ENCODE results near the gene LRP8.
"Not testable (repeated sequence)": the region's sequence is repeated elsewhere in the genome, so short reads cannot be mapped to it uniquely, and the experiment has no call there.

DNA sequence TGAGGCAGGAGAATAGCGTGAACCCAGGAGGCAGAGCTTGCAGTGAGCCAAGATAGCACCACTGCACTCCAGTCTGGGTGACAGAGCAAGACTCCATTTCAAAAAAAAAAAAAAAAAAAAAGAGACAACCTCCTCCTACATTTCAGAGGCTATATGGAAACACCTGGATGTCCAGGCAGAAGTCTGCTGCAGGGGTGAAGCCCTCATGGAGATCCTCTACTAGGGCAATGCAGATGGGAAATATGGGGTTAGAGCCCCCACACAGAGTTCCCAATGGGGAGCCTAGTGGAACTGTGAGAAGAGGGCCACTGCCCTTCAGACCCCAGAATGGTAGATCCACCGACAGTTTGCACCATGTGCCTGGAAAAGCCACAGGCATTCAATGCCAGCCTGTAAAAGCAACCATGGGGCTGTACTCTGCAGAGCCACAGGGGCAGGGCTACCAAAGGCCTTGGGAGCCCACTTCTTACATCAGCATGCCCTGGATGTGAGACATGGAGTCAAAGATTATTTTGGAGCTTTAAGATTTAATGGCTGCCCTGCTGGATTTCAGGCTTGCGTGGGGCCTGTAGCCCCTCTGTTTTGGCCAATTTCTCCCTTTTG is 121.7 kb downstream of the LRP8 start:
- TF ChIP-seq KDM1A (CRISPR knock-in tag; IDR thresholded peaks at IDR 0.05); TCF12 (IDR thresholded peaks at IDR 0.05); TCF12 (CRISPR knock-in tag; IDR thresholded peaks at IDR 0.05); CHD4 (IDR thresholded peaks at IDR 0.05; ENCODE audit: borderline replicate concordance, low read length); ZNF33B (CRISPR knock-in tag; IDR thresholded peaks at IDR 0.05); ELF3 (CRISPR knock-in tag; IDR thresholded peaks at IDR 0.05); NFKB2 (CRISPR knock-in tag; IDR thresholded peaks at IDR 0.05; ENCODE audit: borderline replicate concordance); ZZZ3 (CRISPR knock-in tag; IDR thresholded peaks at IDR 0.05; ENCODE audit: borderline replicate concordance); ZFP36 (IDR thresholded peaks at IDR 0.05; ENCODE audit: borderline replicate concordance, low read depth, low read length, partially characterized antibody); ZNF335 (CRISPR knock-in tag; IDR thresholded peaks at IDR 0.05); SP1 (IDR thresholded peaks at IDR 0.05); SP1 (CRISPR knock-in tag; IDR thresholded peaks at IDR 0.05): not testable (repeated sequence)
- TF ChIP-seq, protein P1, sequence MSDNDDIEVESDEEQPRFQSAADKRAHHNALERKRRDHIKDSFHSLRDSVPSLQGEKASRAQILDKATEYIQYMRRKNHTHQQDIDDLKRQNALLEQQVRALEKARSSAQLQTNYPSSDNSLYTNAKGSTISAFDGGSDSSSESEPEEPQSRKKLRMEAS (IDR thresholded peaks at IDR 0.05), result not testable (repeated sequence)
- TF ChIP-seq, protein P2, sequence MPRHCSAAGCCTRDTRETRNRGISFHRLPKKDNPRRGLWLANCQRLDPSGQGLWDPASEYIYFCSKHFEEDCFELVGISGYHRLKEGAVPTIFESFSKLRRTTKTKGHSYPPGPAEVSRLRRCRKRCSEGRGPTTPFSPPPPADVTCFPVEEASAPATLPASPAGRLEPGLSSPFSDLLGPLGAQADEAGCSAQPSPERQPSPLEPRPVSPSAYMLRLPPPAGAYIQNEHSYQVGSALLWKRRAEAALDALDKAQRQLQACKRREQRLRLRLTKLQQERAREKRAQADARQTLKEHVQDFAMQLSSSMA (CRISPR knock-in tag; IDR thresholded peaks at IDR 0.05), result not testable (repeated sequence)
- TF ChIP-seq, protein P3, sequence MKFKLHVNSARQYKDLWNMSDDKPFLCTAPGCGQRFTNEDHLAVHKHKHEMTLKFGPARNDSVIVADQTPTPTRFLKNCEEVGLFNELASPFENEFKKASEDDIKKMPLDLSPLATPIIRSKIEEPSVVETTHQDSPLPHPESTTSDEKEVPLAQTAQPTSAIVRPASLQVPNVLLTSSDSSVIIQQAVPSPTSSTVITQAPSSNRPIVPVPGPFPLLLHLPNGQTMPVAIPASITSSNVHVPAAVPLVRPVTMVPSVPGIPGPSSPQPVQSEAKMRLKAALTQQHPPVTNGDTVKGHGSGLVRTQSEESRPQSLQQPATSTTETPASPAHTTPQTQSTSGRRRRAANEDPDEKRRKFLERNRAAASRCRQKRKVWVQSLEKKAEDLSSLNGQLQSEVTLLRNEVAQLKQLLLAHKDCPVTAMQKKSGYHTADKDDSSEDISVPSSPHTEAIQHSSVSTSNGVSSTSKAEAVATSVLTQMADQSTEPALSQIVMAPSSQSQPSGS (CRISPR knock-in tag; IDR thresholded peaks at IDR 0.05), result not testable (repeated sequence)
